Keratinocyte (primary cell): ENCODE results near the gene CNOT8. TPM values are rescaled to one million over a fixed set of nuclear protein-coding genes. Genes with fewer than 3 reads are reported as not detected.

Experiments
- DNase-seq: peaks from one replicate; pipeline ENCODE4 v3.0.0-alpha.2; 2011; ENCODE audit warnings: low read depth, missing footprints, low spot score
- FAIRE-seq: peaks from 2 replicates; lab custom pipeline; 2011; peaks lifted over from hg19 to GRCh38; lab: Jason Lieb, UNC
- H2AFZ ChIP-seq: 2 replicates; pipeline ENCODE4 v1.6.0; 2012; ENCODE audit warnings: low read length, control low read depth, inconsistent platforms; ENCODE audit not compliant: control insufficient read depth
- H3K27ac ChIP-seq: 2 replicates; pipeline ENCODE4 v1.5.1; 2011; ENCODE audit warnings: low read length; ENCODE audit not compliant: control insufficient read depth, insufficient read depth
- H3K27me3 ChIP-seq: 3 replicates; pipeline ENCODE4 v1.6.0; 2011; ENCODE audit warnings: low read length; ENCODE audit not compliant: control insufficient read depth, insufficient read depth; ENCODE audit errors: extremely low read depth
- H3K36me3 ChIP-seq, 2 experiments: 2 replicates in 1 of 2; 3 replicates in 1 of 2; pipeline ENCODE4 v1.5.1; 2011; ENCODE audit warnings: low read length in 2 of 2, mild to moderate bottlenecking in 1 of 2; ENCODE audit not compliant: control insufficient read depth in 2 of 2, insufficient read depth in 2 of 2; ENCODE audit errors: extremely low read depth in 1 of 2
- H3K4me1 ChIP-seq: 3 replicates; pipeline ENCODE4 v1.5.1; 2011; ENCODE audit warnings: low read length; ENCODE audit not compliant: control insufficient read depth, insufficient read depth; ENCODE audit errors: extremely low read depth
- H3K4me2 ChIP-seq: 3 replicates; pipeline ENCODE4 v1.6.0; 2011; ENCODE audit warnings: low read depth, low read length; ENCODE audit not compliant: control insufficient read depth, insufficient read depth; ENCODE audit errors: extremely low read depth
- H3K4me3 ChIP-seq, 3 experiments: fragments of 200-600 bp in 1 of 3; sonication (generic) in 1 of 3; 2 replicates in 2 of 3; 3 replicates in 1 of 3; pipeline ENCODE4 v1.5.1; 2011 to 2016; ENCODE audit warnings: low read length in 3 of 3, mild to moderate bottlenecking in 3 of 3, control low read depth in 2 of 3, inconsistent platforms in 1 of 3, low read depth in 1 of 3, mixed read lengths in 1 of 3, mixed run types in 1 of 3, moderate library complexity in 1 of 3; ENCODE audit not compliant: control insufficient read depth in 2 of 3, insufficient read depth in 2 of 3; ENCODE audit errors: extremely low read depth in 1 of 3
- H3K79me2 ChIP-seq: 2 replicates; pipeline ENCODE4 v1.6.0; 2012; ENCODE audit warnings: low read length; ENCODE audit not compliant: control insufficient read depth, insufficient read depth
- H3K9ac ChIP-seq: 3 replicates; pipeline ENCODE4 v1.6.0; 2011; ENCODE audit warnings: low read length; ENCODE audit not compliant: control insufficient read depth, insufficient read depth; ENCODE audit errors: extremely low read depth
- H3K9me1 ChIP-seq: 3 replicates; pipeline ENCODE4 v1.6.0; 2011; ENCODE audit warnings: low read length; ENCODE audit not compliant: control insufficient read depth, insufficient read depth; ENCODE audit errors: extremely low read depth
- H3K9me3 ChIP-seq: 2 replicates; pipeline ENCODE4 v1.5.1; 2012; ENCODE audit warnings: low read depth, low read length; ENCODE audit not compliant: control insufficient read depth
- H4K20me1 ChIP-seq: 3 replicates; pipeline ENCODE4 v1.6.0; 2011; ENCODE audit warnings: low read length; ENCODE audit not compliant: control insufficient read depth, insufficient read depth; ENCODE audit errors: extremely low read depth
- EZH2 ChIP-seq: IDR thresholded peaks from one replicate; pipeline ENCODE4 v1.6.1; 2012; ENCODE audit warnings: inconsistent platforms, mild to moderate bottlenecking, low read length, moderate library complexity
- dilution Hi-C: fragments of 300-500 bp; cut with MboI; formaldehyde crosslinking; loops from one replicate; pipeline ENCODE4 v1.7.0; 2020; ENCODE audit warnings: low sequenced_read_pairs; ENCODE audit not compliant: extremely low pct_ligation_motif_present
- polyA plus RNA-seq, 5 experiments: library from polyadenylated mRNA; depleted of rRNA in 3 of 5; stranded (reverse) in 3 of 5; stranded (forward) in 1 of 5; unstranded in 1 of 5; fragments of >200 nt; gene quantifications; 1 replicate in 1 of 5; 2 replicates in 3 of 5; 3 replicates in 1 of 5; pipeline versions ENCODE4 v1.2.1 to v1.2.3, GENCODE V29; 2011 to 2012; ENCODE audit warnings: missing spikeins in 2 of 5, low read depth in 1 of 5, low replicate concordance in 1 of 5
- small RNA-seq, 3 experiments: library from RNA; depleted of rRNA; stranded (forward); fragments of <200 nt; gene quantifications; one replicate each; pipeline ENCODE3, GENCODE V24; 2012; ENCODE audit warnings: low read depth in 3 of 3, low replicate concordance in 1 of 3; ENCODE audit not compliant: insufficient read length in 3 of 3
- TF ChIP-seq, protein P1 (sequence below), 3 experiments: IDR thresholded peaks in 1 of 3; conservative IDR thresholded peaks in 1 of 3; optimal IDR thresholded peaks in 1 of 3; 2 replicates in 2 of 3; 3 replicates in 1 of 3; pipeline versions ENCODE3 to v1.5.1; 2011; ENCODE audit warnings: low read length in 3 of 3, mild to moderate bottlenecking in 3 of 3, moderate library complexity in 2 of 3, control low read depth in 1 of 3, inconsistent platforms in 1 of 3; ENCODE audit not compliant: insufficient read depth in 2 of 3; ENCODE audit errors: extremely low read depth in 1 of 3

CNOT8 gene
- polyA plus RNA-seq, 1 donor (not counting 4 experiments of a cell fraction or from before 2014, with no cell fraction given) = 44.5 TPM

DNA sequence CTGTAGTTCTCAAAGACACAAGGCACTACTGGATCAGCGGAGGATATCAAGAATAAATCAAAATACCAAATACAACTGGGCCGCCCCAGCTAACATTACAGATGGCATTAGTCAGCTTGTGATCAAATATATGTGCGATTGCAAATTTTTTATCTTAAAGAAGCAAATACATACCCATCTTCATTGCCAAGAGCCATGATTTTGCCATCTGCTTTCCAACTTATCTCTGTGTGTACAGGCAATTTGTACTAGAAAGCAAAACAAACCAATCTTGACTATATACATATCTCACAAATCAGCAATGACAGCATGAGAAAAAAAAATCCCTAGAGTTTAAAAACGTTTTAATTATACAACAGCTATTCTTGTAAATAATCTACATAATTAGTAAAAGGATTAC is 59.3 kb downstream of the CNOT8 start:
- Histone ChIP-seq H3K27me3 (no peaks in the 10 kb centered on the region), H3K4me1 (no peaks in the 10 kb centered on the region), H3K79me2 (no peaks in the 10 kb centered on the region), H3K36me3 (peaks cover 9 to 10% of the 10 kb centered on the region in 2 experiments), H3K9ac (no peak overlapping the region), H3K9me1 (no peaks in the 10 kb centered on the region), H3K4me3 (no peak overlapping the region), H3K9me3 (no peaks in the 10 kb centered on the region), H3K27ac (no peak overlapping the region), H3K4me2 (no peak overlapping the region), H4K20me1 (no peaks in the 10 kb centered on the region), H2AFZ (no peak overlapping the region)
- FAIRE-seq (no peak), DNase-seq (no peak)
- dilution Hi-C loops = no loop called here
- TF ChIP-seq, protein P1, sequence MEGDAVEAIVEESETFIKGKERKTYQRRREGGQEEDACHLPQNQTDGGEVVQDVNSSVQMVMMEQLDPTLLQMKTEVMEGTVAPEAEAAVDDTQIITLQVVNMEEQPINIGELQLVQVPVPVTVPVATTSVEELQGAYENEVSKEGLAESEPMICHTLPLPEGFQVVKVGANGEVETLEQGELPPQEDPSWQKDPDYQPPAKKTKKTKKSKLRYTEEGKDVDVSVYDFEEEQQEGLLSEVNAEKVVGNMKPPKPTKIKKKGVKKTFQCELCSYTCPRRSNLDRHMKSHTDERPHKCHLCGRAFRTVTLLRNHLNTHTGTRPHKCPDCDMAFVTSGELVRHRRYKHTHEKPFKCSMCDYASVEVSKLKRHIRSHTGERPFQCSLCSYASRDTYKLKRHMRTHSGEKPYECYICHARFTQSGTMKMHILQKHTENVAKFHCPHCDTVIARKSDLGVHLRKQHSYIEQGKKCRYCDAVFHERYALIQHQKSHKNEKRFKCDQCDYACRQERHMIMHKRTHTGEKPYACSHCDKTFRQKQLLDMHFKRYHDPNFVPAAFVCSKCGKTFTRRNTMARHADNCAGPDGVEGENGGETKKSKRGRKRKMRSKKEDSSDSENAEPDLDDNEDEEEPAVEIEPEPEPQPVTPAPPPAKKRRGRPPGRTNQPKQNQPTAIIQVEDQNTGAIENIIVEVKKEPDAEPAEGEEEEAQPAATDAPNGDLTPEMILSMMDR (optimal IDR thresholded peaks at IDR 0.05 in 1 of 3, IDR thresholded peaks at IDR 0.05 in 1 of 3, conservative IDR thresholded peaks at IDR 0.05 in 1 of 3; ENCODE audit: extremely low read depth in 1 of 3, insufficient read depth in 2 of 3, low read length in 3 of 3) = no peak
- no peak for TF ChIP-seq EZH2

DNA sequence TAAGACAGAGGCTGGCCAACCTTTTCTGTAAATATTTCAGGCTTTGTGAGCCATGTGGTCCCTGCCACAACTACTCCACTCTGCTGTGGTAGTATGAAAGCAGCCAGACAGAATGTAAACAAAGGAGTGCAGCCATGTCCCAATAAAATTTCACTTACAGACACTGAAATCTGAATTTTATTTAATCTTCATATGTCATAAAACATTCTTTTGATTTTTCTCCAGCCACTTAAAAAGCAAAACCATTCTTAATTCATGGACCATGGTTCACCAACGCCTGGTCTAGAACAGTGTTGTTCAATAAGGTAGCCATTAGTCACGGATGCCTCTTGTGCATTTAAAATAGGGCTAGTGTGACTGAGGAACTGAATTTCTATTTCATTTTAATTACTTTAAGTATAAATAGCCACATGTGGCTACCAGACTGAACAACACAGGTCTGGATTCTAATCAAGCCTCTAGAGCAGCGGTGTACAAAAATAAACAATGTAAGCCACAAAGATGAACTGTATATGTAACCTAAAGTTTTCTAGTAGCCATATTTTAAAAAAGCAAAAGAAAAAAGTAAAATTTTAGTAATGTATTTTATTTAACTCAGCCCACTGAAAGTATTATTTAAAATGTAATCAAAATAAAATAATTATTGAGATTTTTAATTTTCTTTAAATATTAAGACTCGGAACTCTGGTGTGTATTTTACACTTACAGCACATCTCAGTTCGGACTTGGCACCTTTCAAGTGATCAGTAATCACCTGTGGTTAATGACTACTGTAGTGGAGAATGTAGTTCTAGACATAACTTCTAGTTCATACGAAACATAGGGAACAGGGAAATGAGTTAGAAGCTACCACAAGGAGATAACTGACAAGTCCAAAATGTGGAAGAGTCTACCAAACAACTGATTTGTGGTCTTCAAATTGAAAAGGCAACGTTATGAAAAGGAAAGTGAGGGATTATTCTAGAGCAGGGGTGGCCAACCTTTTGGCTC is 65.3 kb downstream of the CNOT8 start:
- no peak for FAIRE-seq
- no peaks in the 10 kb centered on the region for H3K4me1 ChIP-seq
- TF ChIP-seq, protein P1 (optimal IDR thresholded peaks at IDR 0.05 in 1 of 3, IDR thresholded peaks at IDR 0.05 in 1 of 3, conservative IDR thresholded peaks at IDR 0.05 in 1 of 3; ENCODE audit: extremely low read depth in 1 of 3, insufficient read depth in 2 of 3, low read length in 3 of 3) = no peak
- TF ChIP-seq EZH2 = no peak

More for the DNA sequence above, 65.3 kb downstream of the CNOT8 start:
- Histone ChIP-seq H3K9me3 (no peaks in the 10 kb centered on the region), H3K9me1 (no peaks in the 10 kb centered on the region), H3K4me3 (no peak overlapping the region), H3K27ac (no peak overlapping the region), H3K79me2 (no peaks in the 10 kb centered on the region), H3K9ac (no peak overlapping the region), H3K36me3 (peaks cover 21 to 27% of the 10 kb centered on the region in 2 experiments), H3K27me3 (no peaks in the 10 kb centered on the region), H4K20me1 (no peaks in the 10 kb centered on the region), H2AFZ (no peak overlapping the region), H3K4me2 (no peak overlapping the region)
- DNase-seq = no peak
- dilution Hi-C loops = no loop called here

Small RNAs within 50 kb of the gene (small RNA-seq; reads per million reads assigned to genes)
- gene MIR378H = 0 reads per million in 3 experiments

Other genes starting within 250 kb of the CNOT8 start
- 39.3 to 139 TPM (median 65.6 TPM) in 3 replicates for gene LARP1, start 103.2 kb upstream of the CNOT8 start, polyA plus RNA-seq
- 4.6 to 11.0 TPM (median 7.1 TPM) in 3 replicates for gene FAXDC2, start 8.0 kb upstream of the CNOT8 start, polyA plus RNA-seq
- gene GEMIN5, start 79.6 kb downstream of the CNOT8 start, polyA plus RNA-seq = 8.1 to 18.2 TPM (median 12.5 TPM) in 3 replicates
- gene MRPL22, start 82.4 kb downstream of the CNOT8 start, polyA plus RNA-seq = 48.3 to 76.9 TPM (median 53.6 TPM) in 3 replicates
- not detected in 3 replicates for gene KIF4B, start 155.1 kb downstream of the CNOT8 start, polyA plus RNA-seq